ENCODE data around the gene SCGB1D1.

DNA sequence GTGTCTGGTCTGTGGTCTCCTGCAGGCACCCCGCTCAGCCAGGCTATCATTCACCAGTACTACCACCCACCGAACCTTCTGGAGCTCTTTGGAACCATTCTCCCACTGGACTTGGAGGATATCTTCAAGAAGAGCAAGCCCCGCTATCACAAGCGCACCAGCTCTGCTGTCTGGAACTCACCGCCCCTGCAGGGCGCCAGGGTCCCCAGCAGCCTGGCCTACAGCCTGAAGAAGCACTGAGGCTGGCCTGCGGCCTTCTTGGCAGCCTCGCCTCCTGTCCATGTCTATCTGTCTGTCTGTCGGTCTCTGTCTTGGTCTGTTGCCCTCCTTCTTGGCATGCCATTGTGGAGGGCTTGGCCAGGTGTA is 38.3 kb upstream of the SCGB1D1 start:
- TF ChIP-seq EZH2phosphoT487 (IDR thresholded peaks at IDR 0.05; ENCODE audit: insufficient read depth, low read depth), result no peak
- no peak for TF ChIP-seq EZH2 (IDR thresholded peaks at IDR 0.05; ENCODE audit: insufficient read depth, poor library complexity, severe bottlenecking)
